NCI-H524 treated with DMSO at 0.1 percent for 48 hours (cell line): ENCODE measurements around the gene CD28.

ENCODE experiments used
- DNase-seq: peaks from one replicate; lab custom pipeline; 2025; lab: John Stamatoyannopoulos, UW

The CD28 gene

GRCh38 chr2:203706403-203706802 is at the start of gene CD28:
Gene CD28, plus strand, starts transcription at chr2:203706639. Its CDS starts 58 bp downstream, at chr2:203706697.
- no peak for DNase-seq

DNA sequence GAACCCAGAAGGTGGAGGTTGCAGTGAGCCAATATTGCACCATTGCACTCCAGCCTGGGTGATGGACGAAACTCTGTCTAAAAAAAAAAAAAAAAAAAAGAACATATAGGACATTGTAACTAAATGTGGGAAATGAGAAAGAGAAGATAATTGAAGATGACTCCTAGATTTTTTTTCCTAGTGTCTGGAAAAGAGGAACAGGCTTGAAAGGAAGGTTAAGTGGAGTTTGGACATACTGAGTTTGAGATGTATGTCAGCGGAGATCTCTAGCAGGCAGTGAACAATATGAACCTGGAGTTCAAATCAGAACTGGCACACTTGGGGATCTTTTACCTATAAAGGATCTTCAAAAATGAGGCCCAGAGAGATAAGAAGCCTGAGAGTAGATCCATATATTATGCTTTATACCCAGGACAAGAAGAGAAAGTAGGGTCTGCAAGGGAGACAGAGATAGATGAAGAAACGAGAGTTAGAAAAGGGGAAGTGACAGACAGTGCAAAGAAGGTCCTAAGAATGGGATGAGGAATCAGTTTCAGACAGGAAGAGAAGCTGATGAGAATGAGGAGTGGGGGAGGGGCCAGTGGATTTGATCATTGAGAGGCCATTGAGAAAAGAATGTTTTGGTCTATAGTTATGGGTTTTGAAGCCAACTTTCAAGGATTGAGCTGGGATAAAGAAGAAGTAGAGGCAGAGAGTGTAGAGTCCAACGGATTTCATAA is 46.9 kb upstream of the CD28 start:
- DNase-seq = no peak

GRCh38 chr2:203660465-203660864 is 46.0 kb upstream of the CD28 start:
- no peak for DNase-seq

GRCh38 chr2:203661279-203661908 is 45.0 kb upstream of the CD28 start:
- no peak for DNase-seq

GRCh38 chr2:203662487-203662886 is 44.0 kb upstream of the CD28 start:
- no peak for DNase-seq

DNA sequence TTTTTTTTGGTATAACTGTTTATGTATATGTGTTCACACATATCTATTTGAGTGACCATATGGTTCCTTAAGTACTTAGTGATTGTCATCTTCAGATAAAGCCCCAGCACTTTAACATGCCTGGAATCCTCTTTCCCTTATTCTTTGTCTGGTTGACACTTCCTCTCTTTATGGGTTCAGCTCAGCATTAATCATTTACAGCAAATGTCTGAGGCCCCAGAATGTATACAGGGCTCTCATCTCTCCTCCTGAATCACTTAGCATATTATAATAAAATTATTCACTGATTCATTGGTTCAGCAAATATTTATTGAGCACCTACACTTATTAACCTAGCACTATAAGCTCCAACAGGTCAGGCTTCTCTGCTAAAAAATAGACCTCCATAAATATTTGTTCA is 43.5 kb upstream of the CD28 start:
- no peak for DNase-seq

DNA sequence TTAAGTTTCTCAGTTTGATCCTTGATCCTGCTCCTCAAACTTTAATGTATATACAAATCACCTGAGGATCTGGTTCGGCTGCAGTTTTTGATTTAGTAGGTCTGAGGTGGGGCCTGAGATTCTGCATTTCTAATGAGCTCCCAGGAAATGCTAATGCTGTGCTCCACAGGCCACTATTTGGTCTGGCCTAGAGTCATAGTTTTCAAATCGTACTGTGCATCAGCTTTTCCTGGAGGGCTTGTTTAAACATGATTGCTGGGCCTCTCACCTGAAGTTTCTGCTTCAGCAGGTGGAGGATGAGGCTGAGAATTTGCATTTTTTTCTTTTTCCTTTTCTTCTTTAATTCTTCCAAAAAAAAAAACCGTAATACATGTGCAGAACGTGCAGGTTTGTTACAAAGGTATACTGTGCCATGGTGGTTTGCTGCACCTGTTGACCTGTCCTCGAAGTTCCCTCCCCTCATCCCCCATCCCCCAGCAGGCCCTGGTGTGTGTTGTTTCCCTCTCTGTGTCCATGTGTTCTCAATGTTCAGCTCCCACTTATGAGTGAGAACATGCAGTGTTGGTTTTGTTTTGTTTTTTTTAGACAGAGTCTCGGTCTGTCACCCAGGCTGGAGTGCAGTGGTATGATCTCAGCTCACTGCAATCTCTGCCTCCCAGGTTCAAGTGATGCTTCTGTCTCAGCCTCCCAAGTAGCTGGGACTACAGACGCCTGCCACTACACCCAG is 42.2 kb upstream of the CD28 start:
- DNase-seq = no peak

GRCh38 chr2:203667838-203668237 is 38.6 kb upstream of the CD28 start:
- DNase-seq = no peak

DNA sequence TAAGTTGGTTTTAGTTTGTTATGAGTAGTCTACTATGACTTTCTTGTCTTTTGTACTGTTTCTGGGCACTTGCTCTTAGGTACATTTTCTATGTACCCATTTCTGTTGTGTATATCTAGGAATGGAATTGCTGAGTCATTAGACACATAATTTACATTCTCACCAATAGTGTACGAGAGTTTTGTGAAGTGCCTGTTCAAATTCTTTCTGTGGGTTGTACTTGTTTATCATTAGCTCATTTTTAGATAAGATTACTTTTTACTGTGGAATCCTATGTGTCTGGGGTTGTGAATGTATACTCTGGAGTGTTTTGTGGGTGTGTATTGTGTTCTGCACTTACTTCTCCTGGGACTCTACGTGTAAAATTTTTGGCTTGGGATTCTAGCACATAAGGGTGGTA is 36.6 kb upstream of the CD28 start:
- DNase-seq = no peak

DNA sequence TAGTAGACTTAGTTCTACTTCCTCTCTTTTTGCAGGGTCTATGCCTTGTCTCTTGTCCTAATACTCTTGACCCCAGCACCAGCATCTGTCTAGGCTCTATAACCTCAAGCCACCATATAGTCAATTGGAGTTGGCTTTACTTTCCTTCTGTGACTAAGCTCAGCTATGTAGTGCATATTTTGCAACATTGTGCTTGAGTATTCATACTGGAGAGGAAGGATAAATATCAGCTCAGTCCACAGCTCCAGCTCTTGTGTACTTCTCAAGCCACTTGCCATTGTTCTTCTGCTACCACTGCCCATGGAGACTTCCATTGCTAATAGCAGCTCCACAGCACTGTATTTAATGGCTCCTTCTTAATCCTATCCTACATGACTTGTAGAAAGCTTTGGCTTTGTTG is 35.5 kb upstream of the CD28 start:
- no peak for DNase-seq

DNA sequence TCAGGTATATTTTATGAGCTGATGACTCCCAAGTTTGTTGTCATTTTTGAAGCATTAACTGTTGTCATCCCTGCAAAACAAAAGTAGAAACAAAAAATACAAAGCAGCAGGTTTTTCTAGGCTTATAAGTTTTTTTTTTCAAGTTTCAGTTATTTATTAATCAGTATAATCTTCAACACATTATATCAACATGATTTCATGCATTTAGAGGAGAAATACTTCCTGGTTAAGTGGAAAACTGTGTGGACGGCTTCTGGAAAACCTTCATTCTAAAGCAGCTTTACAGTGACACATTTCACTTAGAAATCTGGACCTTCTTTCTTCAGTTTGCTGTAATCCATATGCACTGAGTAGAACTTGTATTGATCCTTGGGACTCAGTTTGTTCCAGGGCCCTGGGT is 34.6 kb upstream of the CD28 start:
- DNase-seq = no peak

GRCh38 chr2:203672856-203673255 is 33.6 kb upstream of the CD28 start:
- no peak for DNase-seq

GRCh38 chr2:203673933-203674332 is 32.5 kb upstream of the CD28 start:
- DNase-seq = no peak

- no peak for DNase-seq
Observed at GRCh38 chr2:203675086-203675485, 31.4 kb upstream of the CD28 start.

GRCh38 chr2:203678971-203679370 is 27.5 kb upstream of the CD28 start:
- no peak for DNase-seq

DNA sequence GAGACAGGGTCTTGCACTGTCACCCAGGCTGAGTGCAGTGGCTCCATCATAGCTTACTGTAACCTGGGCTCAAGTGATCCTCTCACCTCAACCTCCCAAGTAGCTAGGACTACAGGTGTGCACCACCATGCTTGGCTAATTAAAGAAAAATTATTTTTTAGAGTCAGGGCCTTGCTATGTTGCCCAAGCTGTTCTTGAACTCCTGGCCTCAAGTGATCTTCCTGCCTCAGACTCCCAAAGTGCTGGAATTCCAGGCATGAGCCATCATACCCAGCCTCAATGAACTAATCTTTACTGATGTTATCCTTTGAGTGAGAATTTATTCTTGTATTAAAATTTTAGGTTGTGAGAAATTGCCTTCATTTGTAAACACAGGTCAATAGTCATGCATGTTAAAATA is 27.0 kb upstream of the CD28 start:
- no peak for DNase-seq

DNA sequence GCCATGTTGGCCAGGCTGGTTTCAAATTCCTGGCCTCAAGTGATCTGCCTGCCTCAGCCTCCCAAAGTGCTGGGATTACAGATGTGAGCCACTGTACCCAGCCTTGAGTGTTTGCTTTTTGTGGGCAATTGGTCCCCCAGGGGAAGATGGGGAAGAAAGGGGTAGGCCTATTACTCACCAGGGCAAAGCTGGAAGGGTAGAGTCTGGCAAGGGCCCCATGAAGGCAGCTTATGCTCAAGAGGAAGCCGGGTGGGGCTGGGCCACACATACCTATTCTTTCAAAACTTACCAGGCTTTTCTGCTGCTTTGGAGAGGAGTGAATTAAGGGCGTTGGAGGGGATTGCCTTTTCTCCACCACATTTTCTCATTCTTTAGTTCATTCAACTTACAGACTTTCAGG is 24.5 kb upstream of the CD28 start:
- no peak for DNase-seq

DNA sequence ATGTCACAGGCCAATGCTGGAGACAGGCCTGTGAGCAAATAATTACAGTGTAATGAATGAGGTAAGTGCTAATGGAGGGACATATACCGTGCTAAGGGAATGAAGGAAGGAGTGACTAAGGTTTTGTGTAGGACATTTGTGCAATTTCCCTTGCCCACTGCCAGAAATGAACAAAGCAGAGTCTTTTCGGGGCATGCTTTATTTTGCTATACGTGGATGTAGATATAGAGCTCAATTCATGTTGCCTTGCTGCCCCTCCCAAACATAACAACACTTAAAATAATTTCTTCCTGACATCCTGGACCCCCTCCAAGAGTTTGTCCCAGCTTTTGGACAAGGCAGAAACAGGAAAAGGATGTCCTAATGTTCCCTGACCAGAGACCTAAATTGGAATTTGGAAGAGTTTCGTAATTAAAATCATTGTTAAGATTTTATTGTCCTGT is 23.7 kb upstream of the CD28 start:
- DNase-seq = no peak

DNA sequence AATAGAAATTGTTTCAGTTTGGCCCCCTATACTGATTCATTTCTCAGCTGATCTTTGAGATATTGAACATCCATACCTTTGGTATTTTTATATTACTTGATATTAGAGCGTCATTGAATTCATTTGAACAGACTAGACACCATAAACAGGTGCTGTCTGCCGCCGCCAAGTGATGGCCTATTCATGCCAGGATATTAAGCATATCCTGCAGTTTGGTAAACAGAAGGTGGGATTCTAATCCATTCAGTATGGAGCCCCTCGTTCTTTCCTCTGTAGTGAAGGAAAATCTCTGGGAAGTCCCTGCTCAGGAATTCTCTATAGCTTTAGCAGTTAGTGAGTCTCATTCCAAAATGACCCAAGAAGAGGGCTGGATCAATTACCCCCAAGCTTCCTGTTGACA is 23.0 kb upstream of the CD28 start:
- DNase-seq = no peak

- no peak for DNase-seq
Observed at GRCh38 chr2:203683932-203684556, 22.4 kb upstream of the CD28 start.

DNA sequence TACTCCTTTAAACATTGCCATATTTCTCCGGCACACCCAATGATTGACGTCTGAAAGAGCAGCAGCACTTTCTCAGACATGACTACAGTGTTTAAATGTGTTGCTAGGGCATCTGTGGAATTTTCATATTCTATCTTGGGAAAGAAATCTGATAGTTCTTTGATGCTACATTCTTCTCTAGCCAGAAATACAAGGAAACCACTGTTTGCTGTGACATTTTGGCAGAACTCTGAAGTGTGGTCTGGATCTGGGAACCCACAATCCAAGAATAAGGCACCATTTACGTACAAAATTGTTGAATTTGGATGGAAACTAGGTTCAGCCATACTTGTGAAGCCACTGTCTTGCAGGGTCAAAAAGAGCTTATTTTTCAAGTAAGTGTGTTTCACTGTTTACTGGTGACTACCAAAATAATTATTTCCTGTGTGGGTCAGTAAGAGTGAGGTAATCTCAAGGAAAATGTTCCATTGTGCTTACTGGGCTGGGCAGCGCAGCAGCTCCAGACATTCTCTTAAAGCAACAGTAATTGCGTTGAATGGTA is 21.3 kb upstream of the CD28 start:
- DNase-seq = no peak

DNA sequence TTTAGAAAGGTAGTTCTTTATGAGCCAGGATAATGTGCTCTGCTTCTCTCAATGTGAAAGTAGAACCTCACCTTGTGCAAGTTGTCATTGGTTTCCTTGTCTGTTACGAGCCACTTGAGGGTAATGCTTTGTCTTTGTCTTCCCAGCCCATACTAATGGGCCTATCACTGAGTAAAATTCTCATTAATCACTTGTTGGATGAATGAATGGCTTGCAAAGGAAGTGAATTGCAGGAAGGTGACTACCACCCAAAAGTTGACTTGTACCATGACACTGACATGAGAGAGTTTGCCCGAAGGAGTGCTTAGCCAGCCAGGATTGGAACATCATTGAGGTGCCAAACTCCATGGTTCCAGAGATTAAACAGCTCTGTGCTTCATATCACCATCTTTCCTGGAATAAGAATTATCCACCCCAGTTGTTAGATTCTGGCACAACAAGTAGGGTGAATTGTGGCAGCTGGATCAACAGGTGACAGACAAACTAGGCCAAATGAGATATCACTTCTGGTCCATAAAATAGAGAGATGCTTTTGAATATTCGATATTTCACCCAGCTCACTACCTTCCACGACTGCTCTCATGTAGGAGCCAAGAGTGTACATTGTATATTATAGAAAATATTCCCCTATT is 20.5 kb upstream of the CD28 start:
- DNase-seq = no peak
